Measurements from ENCODE around the gene GATD1.

GRCh38 chr11:773830-774229, 3.5 kb downstream of the GATD1 start:
- TF ChIP-seq HDAC2 (IDR thresholded peaks at IDR 0.05): no peak
- TF ChIP-seq CEBPB (IDR thresholded peaks at IDR 0.05): no peak
- no peak for TF ChIP-seq POLR2A (IDR thresholded peaks at IDR 0.05; ENCODE audit: low read length)
- TF ChIP-seq RAD21 (conservative IDR thresholded peaks at IDR 0.05 in 1 of 2, IDR thresholded peaks at IDR 0.05 in 1 of 2): no peak
- TF ChIP-seq MYC (IDR thresholded peaks at IDR 0.05; ENCODE audit: borderline replicate concordance, low read length): no peak
- TF ChIP-seq, protein P1, sequence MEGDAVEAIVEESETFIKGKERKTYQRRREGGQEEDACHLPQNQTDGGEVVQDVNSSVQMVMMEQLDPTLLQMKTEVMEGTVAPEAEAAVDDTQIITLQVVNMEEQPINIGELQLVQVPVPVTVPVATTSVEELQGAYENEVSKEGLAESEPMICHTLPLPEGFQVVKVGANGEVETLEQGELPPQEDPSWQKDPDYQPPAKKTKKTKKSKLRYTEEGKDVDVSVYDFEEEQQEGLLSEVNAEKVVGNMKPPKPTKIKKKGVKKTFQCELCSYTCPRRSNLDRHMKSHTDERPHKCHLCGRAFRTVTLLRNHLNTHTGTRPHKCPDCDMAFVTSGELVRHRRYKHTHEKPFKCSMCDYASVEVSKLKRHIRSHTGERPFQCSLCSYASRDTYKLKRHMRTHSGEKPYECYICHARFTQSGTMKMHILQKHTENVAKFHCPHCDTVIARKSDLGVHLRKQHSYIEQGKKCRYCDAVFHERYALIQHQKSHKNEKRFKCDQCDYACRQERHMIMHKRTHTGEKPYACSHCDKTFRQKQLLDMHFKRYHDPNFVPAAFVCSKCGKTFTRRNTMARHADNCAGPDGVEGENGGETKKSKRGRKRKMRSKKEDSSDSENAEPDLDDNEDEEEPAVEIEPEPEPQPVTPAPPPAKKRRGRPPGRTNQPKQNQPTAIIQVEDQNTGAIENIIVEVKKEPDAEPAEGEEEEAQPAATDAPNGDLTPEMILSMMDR (IDR thresholded peaks at IDR 0.05): no peak

Measured in A549 (cell line).